ENCODE measurements around the gene SOX13. TPM values are rescaled to one million over a fixed set of nuclear protein-coding genes. Genes with fewer than 3 reads are reported as not detected.
A peak's percentile ranks its signal among the peaks of the same experiment; 100 is the strongest.

SOX13 gene
- total RNA-seq, 1 donor from 2014 or later, result 0.71 TPM

DNA sequence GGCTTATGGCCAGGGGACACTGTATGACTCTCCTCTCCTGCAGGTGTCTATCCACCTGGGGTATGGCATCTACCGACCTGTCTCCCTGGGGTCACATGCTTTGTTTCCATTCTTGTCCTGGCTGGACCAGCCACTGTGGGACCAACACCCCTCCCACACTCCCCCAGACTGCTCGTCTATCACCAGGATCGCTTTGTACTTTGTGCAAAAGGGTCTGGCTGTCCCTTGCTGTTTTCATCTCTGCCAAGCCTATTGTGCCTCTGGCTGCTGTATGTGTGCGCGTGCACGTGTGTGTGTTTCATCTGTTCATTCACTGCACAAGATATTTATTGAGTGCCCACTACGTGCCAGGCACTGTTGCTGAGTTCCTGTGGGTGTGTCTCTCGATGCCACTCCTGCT lies 53.5 kb downstream of the SOX13 start:
- DNase-seq (ENCODE audit: low spot score), result no peak
- peaks cover 9% of the 10 kb centered on the region for H3K4me1 Mint-ChIP-seq (ENCODE audit: low read depth)
- H3K4me3 Mint-ChIP-seq (ENCODE audit: low read depth), result no peak overlapping the region
- no peaks in the 10 kb centered on the region for H3K27me3 Mint-ChIP-seq (ENCODE audit: low read depth)
- no peak overlapping the region for H3K27ac Mint-ChIP-seq
- H3K9me3 Mint-ChIP-seq, result no peaks in the 10 kb centered on the region
- intact Hi-C loops (cut with micrococcal nuclease), result loop anchor here (10.0 kb wide), 1 partner anchor 622 kb away; no protein-coding TSS in a partner anchor
- no peaks in the 10 kb centered on the region for H3K36me3 Mint-ChIP-seq (ENCODE audit: low read depth)

DNA sequence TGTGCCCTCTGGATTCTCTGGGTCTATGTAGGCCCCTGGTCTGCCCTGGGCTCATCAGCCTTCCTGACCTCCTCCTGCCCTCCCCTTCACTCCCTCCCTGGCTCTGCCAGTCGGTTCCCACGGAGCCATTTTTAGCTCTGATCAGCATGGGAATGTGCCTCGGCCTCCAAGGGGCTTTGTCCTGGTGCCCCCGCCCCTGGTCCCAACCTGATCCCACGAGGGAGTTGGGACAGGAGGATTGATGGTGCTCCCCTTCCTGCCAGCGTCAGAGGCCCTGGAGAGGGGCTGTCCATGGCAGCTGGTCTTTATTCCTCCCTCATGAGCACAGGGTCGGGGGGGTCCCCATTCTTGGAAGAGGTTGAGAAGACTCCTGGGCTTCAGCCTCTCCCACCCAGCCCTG lies 54.0 kb downstream of the SOX13 start:
- Mint-ChIP-seq H3K9me3 (no peaks in the 10 kb centered on the region), H3K27me3 (ENCODE audit: low read depth) (no peaks in the 10 kb centered on the region), H3K27ac (no peak overlapping the region), H3K4me3 (ENCODE audit: low read depth) (no peak overlapping the region), H3K36me3 (ENCODE audit: low read depth) (no peaks in the 10 kb centered on the region), H3K4me1 (ENCODE audit: low read depth) (peaks cover 9% of the 10 kb centered on the region)
- no peak for DNase-seq (ENCODE audit: low spot score)
- intact Hi-C loops (cut with micrococcal nuclease), result loop anchor here (10.0 kb wide), 1 partner anchor 622 kb away; no protein-coding TSS in a partner anchor

DNA sequence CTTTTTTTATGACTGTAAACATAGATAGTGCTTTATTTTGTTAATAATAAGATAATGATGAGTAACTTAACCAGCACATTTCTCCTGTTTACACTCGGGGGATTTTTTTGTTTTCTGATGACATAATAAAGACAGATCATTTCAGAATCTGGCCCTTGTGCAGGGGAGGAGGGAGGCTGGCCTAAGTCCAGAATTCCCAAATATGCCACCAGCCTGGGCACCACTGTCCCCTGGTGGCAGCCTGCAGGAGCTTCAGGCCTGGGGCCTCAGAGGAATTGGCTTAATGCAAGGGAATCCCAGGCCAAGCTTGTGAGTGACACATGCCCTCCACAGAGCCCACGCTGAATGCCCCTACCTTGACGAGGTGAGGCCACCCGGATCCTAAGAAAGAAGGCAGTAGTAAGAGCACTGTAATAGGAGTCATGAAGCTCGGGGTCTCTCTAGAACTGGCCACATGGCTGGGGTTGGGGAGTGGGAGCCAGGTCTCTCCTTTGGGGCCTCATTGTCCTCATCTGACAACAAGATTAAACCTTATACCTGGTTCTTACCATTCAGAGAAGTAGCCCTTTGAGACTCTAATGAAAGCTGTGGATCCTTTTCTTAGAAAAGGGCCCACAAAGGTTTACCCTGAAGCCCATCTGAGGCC lies 54.8 kb downstream of the SOX13 start:
- intact Hi-C loops (cut with micrococcal nuclease), result loop anchor here (10.0 kb wide), 1 partner anchor 623 kb away; no protein-coding TSS in a partner anchor

GRCh38 chr1:204128464-204128963 lies 55.6 kb downstream of the SOX13 start:
- peaks cover 9% of the 10 kb centered on the region for H3K4me1 Mint-ChIP-seq (ENCODE audit: low read depth)
- no peaks in the 10 kb centered on the region for H3K9me3 Mint-ChIP-seq
- no peak overlapping the region for H3K27ac Mint-ChIP-seq
- no peak for DNase-seq (ENCODE audit: low spot score)
- no peaks in the 10 kb centered on the region for H3K27me3 Mint-ChIP-seq (ENCODE audit: low read depth)
- no peak overlapping the region for H3K4me3 Mint-ChIP-seq (ENCODE audit: low read depth)
- no peaks in the 10 kb centered on the region for H3K36me3 Mint-ChIP-seq (ENCODE audit: low read depth)
- intact Hi-C loops (cut with micrococcal nuclease), result loop anchor here (10.0 kb wide), 1 partner anchor 624 kb away; no protein-coding TSS in a partner anchor

More for the DNA sequence above, 54.8 kb downstream of the SOX13 start:
- Mint-ChIP-seq H3K4me1 (ENCODE audit: low read depth) (peaks cover 9% of the 10 kb centered on the region), H3K27ac (no peak overlapping the region), H3K36me3 (ENCODE audit: low read depth) (no peaks in the 10 kb centered on the region), H3K27me3 (ENCODE audit: low read depth) (no peaks in the 10 kb centered on the region), H3K9me3 (no peaks in the 10 kb centered on the region), H3K4me3 (ENCODE audit: low read depth) (no peak overlapping the region)
- no peak for DNase-seq (ENCODE audit: low spot score)

- no peak overlapping the region for H3K4me3 Mint-ChIP-seq (ENCODE audit: low read depth)
- H3K27ac Mint-ChIP-seq, result no peak overlapping the region
- no peaks in the 10 kb centered on the region for H3K27me3 Mint-ChIP-seq (ENCODE audit: low read depth)
Measured at GRCh38 chr1:204128964-204129896, 56.3 kb downstream of the SOX13 start.

GRCh38 chr1:204130178-204130577 lies 57.3 kb downstream of the SOX13 start:
- Mint-ChIP-seq H3K9me3 (no peaks in the 10 kb centered on the region), H3K36me3 (ENCODE audit: low read depth) (no peaks in the 10 kb centered on the region), H3K4me3 (ENCODE audit: low read depth) (no peak overlapping the region)

More at GRCh38 chr1:204128964-204129896, 56.3 kb downstream of the SOX13 start:
- Mint-ChIP-seq H3K9me3 (no peaks in the 10 kb centered on the region), H3K4me1 (ENCODE audit: low read depth) (peaks cover 9% of the 10 kb centered on the region), H3K36me3 (ENCODE audit: low read depth) (no peaks in the 10 kb centered on the region)
- intact Hi-C loops (cut with micrococcal nuclease), result loop anchor here (1.0 to 10.0 kb wide), 2 partner anchors 268 to 624 kb away; partner anchors contain the start of gene SNRPE
- peak; percentile 53 for DNase-seq (ENCODE audit: low spot score)

DNA sequence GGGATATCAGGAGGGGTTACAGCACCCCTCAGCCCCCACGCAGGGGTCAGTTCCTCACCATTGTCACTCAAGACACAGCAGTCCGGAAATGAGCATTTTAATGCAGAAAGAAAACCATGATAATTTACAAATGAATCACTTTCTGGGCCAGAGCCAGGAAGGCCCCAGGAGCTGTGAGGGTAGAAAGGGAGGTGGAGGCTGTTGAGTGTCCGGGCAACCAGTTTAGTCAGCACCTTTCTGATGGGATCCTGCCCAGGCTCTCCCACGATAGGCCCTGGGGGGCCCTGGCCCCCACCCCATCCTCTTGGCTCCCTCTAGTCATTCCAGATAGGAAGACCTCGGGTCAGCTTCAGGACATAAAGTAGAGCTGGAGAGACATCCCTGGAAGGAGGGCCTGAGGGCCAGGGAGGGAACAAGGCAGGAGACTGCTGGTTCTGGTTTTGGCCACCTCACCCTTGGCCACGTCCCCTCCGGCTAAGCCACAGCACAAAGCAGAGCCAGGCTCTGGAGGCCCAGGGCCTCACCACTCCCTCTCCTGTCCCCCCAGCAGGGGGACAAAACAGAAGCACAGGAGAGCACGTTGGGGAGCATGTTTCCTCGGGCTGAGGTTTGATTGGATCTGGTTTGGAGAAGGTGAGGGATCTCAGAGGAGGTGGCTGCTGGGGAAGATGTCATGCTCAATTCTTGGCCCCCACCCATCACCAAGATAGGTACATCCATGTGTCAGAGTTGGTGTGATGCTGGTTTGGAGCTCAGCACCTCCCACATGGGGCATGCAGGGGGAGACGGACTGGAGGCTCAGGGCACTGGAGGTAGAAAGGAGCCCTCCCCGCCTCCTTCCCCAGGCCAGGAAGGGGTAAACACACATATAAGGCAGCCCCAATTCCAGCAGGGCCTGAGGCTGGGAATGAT lies 58.3 kb downstream of the SOX13 start:
- no peak overlapping the region for H3K4me3 Mint-ChIP-seq (ENCODE audit: low read depth)
- no peak for DNase-seq (ENCODE audit: low spot score)
- intact Hi-C loops (cut with micrococcal nuclease), result no loop called here
- H3K27me3 Mint-ChIP-seq (ENCODE audit: low read depth), result no peaks in the 10 kb centered on the region
- no peaks in the 10 kb centered on the region for H3K36me3 Mint-ChIP-seq (ENCODE audit: low read depth)
- no peak overlapping the region for H3K27ac Mint-ChIP-seq
- H3K4me1 Mint-ChIP-seq (ENCODE audit: low read depth), result peaks cover 9% of the 10 kb centered on the region
- no peaks in the 10 kb centered on the region for H3K9me3 Mint-ChIP-seq

More at GRCh38 chr1:204130178-204130577, 57.3 kb downstream of the SOX13 start:
- no peak for DNase-seq (ENCODE audit: low spot score)
- Mint-ChIP-seq H3K27ac (no peak overlapping the region), H3K27me3 (ENCODE audit: low read depth) (no peaks in the 10 kb centered on the region), H3K4me1 (ENCODE audit: low read depth) (peaks cover 9% of the 10 kb centered on the region)
- intact Hi-C loops (cut with micrococcal nuclease), result no loop called here

DNA sequence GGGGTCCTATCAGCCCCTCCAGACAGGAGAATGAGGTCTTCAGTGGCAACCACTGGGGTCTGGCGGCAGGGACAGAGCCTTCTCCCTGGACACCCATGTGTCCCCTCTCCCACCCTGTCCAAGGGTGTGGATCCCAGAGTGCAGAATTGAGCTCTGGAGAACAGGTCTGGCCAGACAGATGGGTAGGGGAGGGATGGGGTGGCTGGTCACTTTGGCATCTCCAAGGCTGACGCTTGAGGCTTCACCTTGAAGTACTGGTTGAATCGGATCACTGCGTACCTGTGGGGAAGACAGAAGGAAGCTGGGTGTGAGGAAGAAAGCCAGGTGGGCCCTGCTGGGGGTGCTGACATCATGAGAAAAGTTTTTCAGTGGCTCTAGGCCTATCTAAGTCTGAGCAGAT lies 59.1 kb downstream of the SOX13 start:
- Mint-ChIP-seq H3K36me3 (ENCODE audit: low read depth) (no peaks in the 10 kb centered on the region), H3K27me3 (ENCODE audit: low read depth) (no peaks in the 10 kb centered on the region), H3K4me1 (ENCODE audit: low read depth) (peaks cover 9% of the 10 kb centered on the region), H3K27ac (no peak overlapping the region), H3K4me3 (ENCODE audit: low read depth) (no peak overlapping the region), H3K9me3 (no peaks in the 10 kb centered on the region)
- intact Hi-C loops (cut with micrococcal nuclease), result no loop called here
- no peak for DNase-seq (ENCODE audit: low spot score)

- no peaks in the 10 kb centered on the region for H3K36me3 Mint-ChIP-seq (ENCODE audit: low read depth)
- no peaks in the 10 kb centered on the region for H3K27me3 Mint-ChIP-seq (ENCODE audit: low read depth)
- intact Hi-C loops (cut with micrococcal nuclease), result no loop called here
- H3K4me3 Mint-ChIP-seq (ENCODE audit: low read depth), result no peak overlapping the region
- no peak overlapping the region for H3K27ac Mint-ChIP-seq
- no peaks in the 10 kb centered on the region for H3K9me3 Mint-ChIP-seq
- no peak for DNase-seq (ENCODE audit: low spot score)
- peaks cover 9% of the 10 kb centered on the region for H3K4me1 Mint-ChIP-seq (ENCODE audit: low read depth)
Measured at GRCh38 chr1:204132718-204133117, 59.8 kb downstream of the SOX13 start.

GRCh38 chr1:204134103-204134502 lies 61.2 kb downstream of the SOX13 start:
- Mint-ChIP-seq H3K27me3 (ENCODE audit: low read depth) (peaks cover 3% of the 10 kb centered on the region), H3K4me1 (ENCODE audit: low read depth) (peaks cover 3% of the 10 kb centered on the region), H3K27ac (no peak overlapping the region), H3K36me3 (ENCODE audit: low read depth) (no peaks in the 10 kb centered on the region), H3K4me3 (ENCODE audit: low read depth) (no peak overlapping the region), H3K9me3 (no peaks in the 10 kb centered on the region)
- intact Hi-C loops (cut with micrococcal nuclease), result no loop called here
- no peak for DNase-seq (ENCODE audit: low spot score)

DNA sequence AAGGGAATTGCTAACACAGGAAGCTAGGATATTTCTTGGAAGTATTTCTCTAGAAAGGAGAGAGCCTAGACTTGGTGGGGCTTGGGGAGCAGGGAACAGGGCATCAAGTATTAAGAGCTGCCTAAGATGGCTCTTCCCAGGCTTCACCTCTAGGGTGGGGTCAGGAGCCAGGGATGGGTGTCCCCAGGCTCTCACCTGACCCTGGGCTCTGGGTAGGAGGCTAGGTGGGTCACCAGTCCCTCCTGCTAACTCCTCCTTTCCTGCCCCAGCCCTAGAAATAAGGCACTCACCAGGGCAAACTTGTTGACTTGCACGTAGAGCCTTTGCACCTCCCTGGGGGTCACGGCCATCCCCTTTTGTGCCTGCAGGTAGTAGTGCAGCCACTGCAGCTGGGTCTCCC lies 63.9 kb downstream of the SOX13 start:
- Mint-ChIP-seq H3K9me3 (no peaks in the 10 kb centered on the region), H3K4me3 (ENCODE audit: low read depth) (no peak overlapping the region), H3K36me3 (ENCODE audit: low read depth) (no peaks in the 10 kb centered on the region), H3K27ac (no peak overlapping the region), H3K4me1 (ENCODE audit: low read depth) (no peaks in the 10 kb centered on the region), H3K27me3 (ENCODE audit: low read depth) (peaks cover 5% of the 10 kb centered on the region)
- no peak for DNase-seq (ENCODE audit: low spot score)
- intact Hi-C loops (cut with micrococcal nuclease), result no loop called here

- intact Hi-C loops (cut with micrococcal nuclease), result no loop called here
- H3K9me3 Mint-ChIP-seq, result no peaks in the 10 kb centered on the region
- no peaks in the 10 kb centered on the region for H3K36me3 Mint-ChIP-seq (ENCODE audit: low read depth)
- no peaks in the 10 kb centered on the region for H3K4me1 Mint-ChIP-seq (ENCODE audit: low read depth)
- H3K4me3 Mint-ChIP-seq (ENCODE audit: low read depth), result no peak overlapping the region
- peaks cover 5% of the 10 kb centered on the region for H3K27me3 Mint-ChIP-seq (ENCODE audit: low read depth)
- no peak overlapping the region for H3K27ac Mint-ChIP-seq
- DNase-seq (ENCODE audit: low spot score), result no peak
Measured at GRCh38 chr1:204139088-204139487, 66.2 kb downstream of the SOX13 start.
